GM06990 (cell line): ENCODE results near the gene GAREM1.
"Not testable (repeated sequence)": the region's sequence is repeated elsewhere in the genome, so short reads cannot be mapped to it uniquely, and the experiment has no call there.

Experiments used
- DNase-seq: peaks from one replicate; pipeline ENCODE4 v3.0.0-alpha.2; 2011; ENCODE audit not compliant: insufficient read length; ENCODE audit errors: extremely low read depth
- H3K27me3 ChIP-seq: replicated peaks from 2 replicates; pipeline ENCODE4 v1.6.0; 2011; ENCODE audit warnings: low read length; ENCODE audit not compliant: control insufficient read depth, insufficient read depth
- H3K36me3 ChIP-seq: 2 replicates; pipeline ENCODE4 v1.5.1; 2011; ENCODE audit warnings: low read length; ENCODE audit not compliant: control insufficient read depth, insufficient read depth
- H3K4me3 ChIP-seq: replicated peaks from 2 replicates; pipeline ENCODE4 v1.5.1; 2011; ENCODE audit warnings: low read depth, mild to moderate bottlenecking, control low read depth, low read length
- CTCF ChIP-seq: IDR thresholded peaks from 2 replicates; pipeline ENCODE4 v1.5.1; 2011; ENCODE audit warnings: low read length, control low read depth, mild to moderate bottlenecking, inconsistent platforms; ENCODE audit not compliant: insufficient read depth, poor library complexity, severe bottlenecking

Gene GAREM1

GRCh38 chr18:32243358-32243757, 227.3 kb downstream of the GAREM1 start:
- Histone ChIP-seq H3K4me3 (no peak overlapping the region), H3K36me3 (no peaks in the 10 kb centered on the region), H3K27me3 (no peaks in the 10 kb centered on the region)
- no peak for TF ChIP-seq CTCF
- no peak for DNase-seq

GRCh38 chr18:32242395-32242794, 228.3 kb downstream of the GAREM1 start:
- Histone ChIP-seq H3K36me3 (no peaks in the 10 kb centered on the region), H3K4me3 (no peak overlapping the region), H3K27me3 (no peaks in the 10 kb centered on the region; the same call in 1 of the 2 replicates)
- DNase-seq, result no peak
- TF ChIP-seq CTCF, result no peak

- TF ChIP-seq CTCF, result peak; percentile 8
- H3K4me3 ChIP-seq, result no peak overlapping the region
- no peak for DNase-seq
- H3K27me3 ChIP-seq, result no peaks in the 10 kb centered on the region; the same call in 1 of the 2 replicates
- no peaks in the 10 kb centered on the region for H3K36me3 ChIP-seq
Observed at GRCh38 chr18:32238635-32239268, 231.9 kb downstream of the GAREM1 start.

- Histone ChIP-seq H3K4me3 (no peak overlapping the region), H3K27me3 (no peaks in the 10 kb centered on the region; the same call in 1 of the 2 replicates), H3K36me3 (no peaks in the 10 kb centered on the region)
- TF ChIP-seq CTCF, result no peak
- DNase-seq, result no peak
Observed at GRCh38 chr18:32237049-32237448, 233.6 kb downstream of the GAREM1 start.

GRCh38 chr18:32233348-32233747, 237.3 kb downstream of the GAREM1 start:
- H3K4me3 ChIP-seq, H3K36me3 ChIP-seq, DNase-seq: not testable (repeated sequence)

GRCh38 chr18:32219431-32220018, 251.2 kb downstream of the GAREM1 start:
- no peaks in the 10 kb centered on the region for H3K36me3 ChIP-seq
- no peak for DNase-seq
- no peak for TF ChIP-seq CTCF
- H3K4me3 ChIP-seq, result no peak overlapping the region
- H3K27me3 ChIP-seq, result no peaks in the 10 kb centered on the region

More at GRCh38 chr18:32233348-32233747, 237.3 kb downstream of the GAREM1 start:
- not testable (repeated sequence) for H3K27me3 ChIP-seq
